ENCODE data around the gene C2CD2.

DNA sequence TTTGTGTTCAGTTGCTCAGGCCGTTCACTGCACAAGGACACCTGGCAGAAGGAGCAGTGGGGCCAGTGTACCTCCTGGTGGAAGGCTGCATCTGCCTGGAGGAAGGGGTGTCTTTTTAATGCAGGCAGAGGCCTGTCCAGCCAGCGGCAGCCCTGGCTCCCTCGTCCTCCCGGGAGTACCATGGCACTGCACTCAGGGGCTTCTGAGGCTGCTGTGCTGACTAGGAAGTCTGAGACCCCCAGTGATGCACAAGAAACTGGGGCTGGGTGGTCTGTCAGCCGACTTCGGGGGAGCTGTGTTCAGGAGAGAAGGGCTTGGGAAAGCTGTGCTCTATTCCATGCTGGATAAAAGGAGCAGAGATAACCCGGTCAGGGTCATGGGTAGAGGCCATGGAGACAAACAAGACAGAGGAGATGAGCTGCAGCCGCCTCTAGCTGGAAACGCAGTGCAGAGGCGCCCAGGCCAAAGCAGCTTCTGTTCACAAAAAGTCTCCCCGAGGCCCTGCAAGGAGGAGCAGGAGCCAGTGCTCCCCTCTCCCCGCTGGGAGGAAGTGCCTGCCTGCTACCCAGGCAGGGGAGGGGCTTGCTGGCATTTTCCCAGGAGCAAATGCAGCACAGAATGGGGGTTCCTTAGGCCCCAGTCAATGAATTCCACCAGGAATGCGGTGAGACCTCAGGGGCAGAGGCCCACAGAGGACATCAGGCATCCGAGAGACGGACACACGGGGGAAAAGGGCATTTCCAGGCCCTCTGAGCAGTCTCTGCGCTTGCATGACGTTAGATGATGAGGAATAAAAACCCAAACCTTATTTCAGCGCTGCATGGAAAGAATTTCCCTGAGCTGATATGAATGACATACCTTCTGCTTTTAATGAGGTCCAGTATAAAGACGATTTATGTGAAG is 17.2 kb upstream of the C2CD2 start:
- TF ChIP-seq, protein P1, sequence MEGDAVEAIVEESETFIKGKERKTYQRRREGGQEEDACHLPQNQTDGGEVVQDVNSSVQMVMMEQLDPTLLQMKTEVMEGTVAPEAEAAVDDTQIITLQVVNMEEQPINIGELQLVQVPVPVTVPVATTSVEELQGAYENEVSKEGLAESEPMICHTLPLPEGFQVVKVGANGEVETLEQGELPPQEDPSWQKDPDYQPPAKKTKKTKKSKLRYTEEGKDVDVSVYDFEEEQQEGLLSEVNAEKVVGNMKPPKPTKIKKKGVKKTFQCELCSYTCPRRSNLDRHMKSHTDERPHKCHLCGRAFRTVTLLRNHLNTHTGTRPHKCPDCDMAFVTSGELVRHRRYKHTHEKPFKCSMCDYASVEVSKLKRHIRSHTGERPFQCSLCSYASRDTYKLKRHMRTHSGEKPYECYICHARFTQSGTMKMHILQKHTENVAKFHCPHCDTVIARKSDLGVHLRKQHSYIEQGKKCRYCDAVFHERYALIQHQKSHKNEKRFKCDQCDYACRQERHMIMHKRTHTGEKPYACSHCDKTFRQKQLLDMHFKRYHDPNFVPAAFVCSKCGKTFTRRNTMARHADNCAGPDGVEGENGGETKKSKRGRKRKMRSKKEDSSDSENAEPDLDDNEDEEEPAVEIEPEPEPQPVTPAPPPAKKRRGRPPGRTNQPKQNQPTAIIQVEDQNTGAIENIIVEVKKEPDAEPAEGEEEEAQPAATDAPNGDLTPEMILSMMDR (IDR thresholded peaks at IDR 0.05) = no peak
- TF ChIP-seq EP300 (IDR thresholded peaks at IDR 0.05) = no peak
- no peak for TF ChIP-seq POLR2A (IDR thresholded peaks at IDR 0.05)
- TF ChIP-seq POLR2AphosphoS5 (IDR thresholded peaks at IDR 0.05) = no peak

Measured in suprapubic skin (tissue), 4 donors.